BE2C (cell line): ENCODE results near the gene NFIL3.

Experiments
- DNase-seq: peaks from one replicate; pipeline ENCODE4 v3.0.0-alpha.2; 2020
- H3K27me3 ChIP-seq: fragments of 250-450 bp; sonication (Bioruptor Pico); 2 replicates; pipeline ENCODE4 v1.5.1; 2020; ENCODE audit warnings: mild to moderate bottlenecking
- H3K36me3 ChIP-seq: fragments of 250-450 bp; sonication (Bioruptor Pico); 2 replicates; pipeline ENCODE4 v1.5.1; 2020; ENCODE audit warnings: mild to moderate bottlenecking
- H3K4me1 ChIP-seq: fragments of 250-450 bp; sonication (Bioruptor Pico); 2 replicates; pipeline ENCODE4 v1.5.1; 2020
- H3K4me3 ChIP-seq: 2 replicates; pipeline ENCODE4 v1.5.1; 2011; ENCODE audit warnings: low read depth, low read length
- H3K9me3 ChIP-seq: fragments of 250-450 bp; sonication (Bioruptor Pico); 2 replicates; pipeline ENCODE4 v1.5.1; 2020
- TF ChIP-seq, protein P1 (sequence below): IDR thresholded peaks from 2 replicates; pipeline ENCODE4 v1.5.1; 2012; ENCODE audit warnings: mild to moderate bottlenecking, low read depth, low read length

Gene NFIL3

GRCh38 chr9:91419222-91420191, 4.1 kb downstream of the NFIL3 start:
- TF ChIP-seq, protein P1, sequence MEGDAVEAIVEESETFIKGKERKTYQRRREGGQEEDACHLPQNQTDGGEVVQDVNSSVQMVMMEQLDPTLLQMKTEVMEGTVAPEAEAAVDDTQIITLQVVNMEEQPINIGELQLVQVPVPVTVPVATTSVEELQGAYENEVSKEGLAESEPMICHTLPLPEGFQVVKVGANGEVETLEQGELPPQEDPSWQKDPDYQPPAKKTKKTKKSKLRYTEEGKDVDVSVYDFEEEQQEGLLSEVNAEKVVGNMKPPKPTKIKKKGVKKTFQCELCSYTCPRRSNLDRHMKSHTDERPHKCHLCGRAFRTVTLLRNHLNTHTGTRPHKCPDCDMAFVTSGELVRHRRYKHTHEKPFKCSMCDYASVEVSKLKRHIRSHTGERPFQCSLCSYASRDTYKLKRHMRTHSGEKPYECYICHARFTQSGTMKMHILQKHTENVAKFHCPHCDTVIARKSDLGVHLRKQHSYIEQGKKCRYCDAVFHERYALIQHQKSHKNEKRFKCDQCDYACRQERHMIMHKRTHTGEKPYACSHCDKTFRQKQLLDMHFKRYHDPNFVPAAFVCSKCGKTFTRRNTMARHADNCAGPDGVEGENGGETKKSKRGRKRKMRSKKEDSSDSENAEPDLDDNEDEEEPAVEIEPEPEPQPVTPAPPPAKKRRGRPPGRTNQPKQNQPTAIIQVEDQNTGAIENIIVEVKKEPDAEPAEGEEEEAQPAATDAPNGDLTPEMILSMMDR: no peak
- no peaks in the 10 kb centered on the region for H3K36me3 ChIP-seq
- H3K27me3 ChIP-seq: peaks cover 44% of the 10 kb centered on the region
- H3K4me3 ChIP-seq: no peak overlapping the region
- H3K4me1 ChIP-seq: no peaks in the 10 kb centered on the region
- DNase-seq: no peak
- no peaks in the 10 kb centered on the region for H3K9me3 ChIP-seq

DNA sequence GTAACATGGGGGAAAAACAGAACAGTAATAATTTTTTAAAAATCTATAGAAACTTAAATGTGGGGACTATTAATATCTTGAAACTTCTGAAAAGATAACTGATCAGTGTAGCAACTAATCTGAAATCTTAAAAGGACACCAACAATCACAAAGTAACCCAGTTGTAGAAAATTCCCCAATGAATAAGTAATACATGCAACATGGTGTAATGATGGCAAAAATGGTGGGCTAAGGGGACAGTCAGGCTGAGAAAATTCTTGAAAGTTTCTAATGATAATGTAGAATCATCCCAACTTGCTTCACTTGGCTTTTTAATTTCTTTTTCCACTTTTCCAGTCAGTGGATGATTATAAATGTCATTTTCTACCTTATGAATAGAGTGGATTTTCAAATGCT, 5.4 kb downstream of the NFIL3 start:
- H3K27me3 ChIP-seq: peaks cover 38% of the 10 kb centered on the region
- TF ChIP-seq, protein P1: no peak
- DNase-seq: no peak
- no peaks in the 10 kb centered on the region for H3K9me3 ChIP-seq
- H3K36me3 ChIP-seq: no peaks in the 10 kb centered on the region
- H3K4me1 ChIP-seq: no peaks in the 10 kb centered on the region
- no peak overlapping the region for H3K4me3 ChIP-seq

DNA sequence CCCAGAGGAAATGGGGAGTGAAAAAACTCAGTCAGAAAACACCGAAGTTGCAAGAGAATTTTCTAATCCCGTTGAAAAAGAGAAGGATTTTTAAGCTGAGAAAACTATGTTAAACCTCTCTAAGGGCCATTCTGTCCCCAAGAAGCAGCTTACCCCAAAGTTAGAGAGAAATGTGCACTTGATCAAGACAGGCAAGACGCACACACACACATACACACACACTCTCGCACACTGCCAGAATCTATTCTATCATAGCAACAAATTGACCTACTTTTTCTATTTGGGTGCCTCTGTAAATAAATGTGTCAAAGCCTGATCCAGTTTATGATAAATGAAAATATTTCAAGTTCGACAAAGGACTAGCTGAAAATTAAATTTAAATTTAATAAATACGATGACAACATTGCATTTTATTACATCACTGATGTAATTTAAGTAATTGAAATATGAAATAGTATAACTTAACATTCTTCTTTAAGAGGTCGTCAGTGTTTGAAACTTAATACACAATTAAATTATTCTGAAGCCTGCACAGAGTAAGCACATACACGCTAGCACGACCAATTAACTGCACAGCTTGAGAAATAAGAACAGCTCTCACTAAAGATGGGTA, 5.9 kb downstream of the NFIL3 start:
- TF ChIP-seq, protein P1: no peak
- no peaks in the 10 kb centered on the region for H3K36me3 ChIP-seq
- H3K9me3 ChIP-seq: no peaks in the 10 kb centered on the region
- H3K4me3 ChIP-seq: no peak overlapping the region
- no peak for DNase-seq
- H3K4me1 ChIP-seq: no peaks in the 10 kb centered on the region
- H3K27me3 ChIP-seq: peaks cover 33% of the 10 kb centered on the region

DNA sequence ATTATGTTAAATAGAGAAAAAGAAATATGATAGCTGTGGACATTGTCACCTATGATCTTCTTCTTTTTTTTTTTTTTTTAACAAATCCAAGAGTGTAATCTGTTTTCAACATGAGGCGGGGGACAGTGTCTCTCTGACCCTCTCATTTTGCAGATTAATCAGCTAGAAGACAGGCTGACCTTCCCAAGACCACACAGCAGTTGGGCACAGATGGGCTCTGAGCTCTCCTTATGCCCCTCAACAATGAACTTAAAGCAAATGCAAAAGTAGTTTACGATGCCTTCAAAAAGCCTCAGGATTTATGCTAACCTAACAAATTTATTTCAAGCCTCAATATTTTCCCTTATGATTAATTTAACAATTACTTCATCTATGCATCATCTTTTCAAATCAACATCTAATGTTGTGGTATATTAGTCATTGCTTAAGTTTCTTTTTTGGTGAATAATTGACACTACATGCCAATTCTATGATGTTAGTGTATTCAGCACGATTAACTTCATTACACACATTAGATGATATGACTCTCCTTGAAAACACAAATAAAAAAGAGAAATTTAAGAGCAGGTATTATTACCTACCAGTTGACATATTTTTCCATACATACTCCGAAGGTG, 7.4 kb downstream of the NFIL3 start:
- no peaks in the 10 kb centered on the region for H3K4me1 ChIP-seq
- H3K36me3 ChIP-seq: no peaks in the 10 kb centered on the region
- no peak for DNase-seq
- H3K9me3 ChIP-seq: no peaks in the 10 kb centered on the region
- H3K27me3 ChIP-seq: peaks cover 18% of the 10 kb centered on the region
- H3K4me3 ChIP-seq: no peak overlapping the region
- TF ChIP-seq, protein P1: no peak

DNA sequence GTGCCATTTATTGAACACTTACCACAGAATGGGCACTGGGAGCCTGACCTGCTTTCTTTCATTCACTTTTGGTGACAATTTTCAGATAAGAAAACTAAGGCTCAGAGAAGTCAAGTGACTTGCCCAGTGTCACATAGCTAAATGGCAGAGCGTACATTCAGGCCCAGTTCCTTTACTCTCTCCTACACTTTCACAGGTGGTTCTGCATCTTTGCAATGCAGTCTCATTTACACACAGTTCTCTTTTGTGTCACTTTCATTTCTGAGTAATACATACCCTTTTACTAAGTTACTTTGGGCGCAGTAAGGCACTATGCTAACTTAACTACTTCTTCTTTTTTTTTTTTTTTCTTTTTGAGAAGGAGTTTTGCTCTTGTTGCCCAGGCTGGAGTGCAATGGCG, 8.3 kb downstream of the NFIL3 start:
- no peaks in the 10 kb centered on the region for H3K9me3 ChIP-seq
- TF ChIP-seq, protein P1: no peak
- H3K4me1 ChIP-seq: no peaks in the 10 kb centered on the region

More for the DNA sequence above, 8.3 kb downstream of the NFIL3 start:
- peaks cover 8% of the 10 kb centered on the region for H3K27me3 ChIP-seq
- H3K4me3 ChIP-seq: no peak overlapping the region
- no peak for DNase-seq
- H3K36me3 ChIP-seq: no peaks in the 10 kb centered on the region
